HepG2 (cell line): Measurements from ENCODE around the gene LIMA1. TPM values are rescaled to one million over a fixed set of nuclear protein-coding genes. Genes with fewer than 3 reads are reported as not detected.

ENCODE experiments used
- ATAC-seq: fragments of 200-7000 bp; cut with Tn5 transposase; 3 replicates; pipeline ENCODE4 v1.9.1; 2020; ENCODE audit warnings: mild to moderate bottlenecking, moderate library complexity
- BruUV-seq: library from RNA; stranded (reverse); fragments of 400-500 nt; replicated peaks from 2 replicates; lab custom pipeline; 2021; lab: Mats Ljungman, UMichigan
- CTCF ChIA-PET: fragments of 300-600 bp; formaldehyde crosslinking; extraction: SDS; loops from one replicate; lab custom pipeline; 2021; ENCODE audit warnings: low total read pairs, inconsistent platforms, low intra/inter-chr PET ratio; lab: Yijun Ruan, JAX
- POLR2A ChIA-PET: fragments of 350-600 bp; sonication (Branson Sonifier 250); formaldehyde crosslinking; loops from one replicate; lab custom pipeline; 2020; ENCODE audit warnings: antibody characterized with exemption, inconsistent platforms; lab: Yijun Ruan, JAX
- DNase-seq: peaks from one replicate; pipeline ENCODE4 v3.0.0-alpha.2; 2015; ENCODE audit warnings: low spot score
- FAIRE-seq: peaks from 3 replicates; lab custom pipeline; 2011; peaks lifted over from hg19 to GRCh38; lab: Jason Lieb, UNC
- H2AFZ ChIP-seq: one replicate; pipeline ENCODE4 v1.6.1; 2011; ENCODE audit warnings: low read length, inconsistent platforms
- H3K27ac ChIP-seq: fragments of 300-600 bp; 3 replicates; pipeline ENCODE4 v1.8.0; 2011; ENCODE audit warnings: mixed run types, mild to moderate bottlenecking, mixed read lengths, low read length, inconsistent platforms; ENCODE audit not compliant: insufficient read depth; ENCODE audit errors: extremely low read length
- H3K27me3 ChIP-seq, 2 experiments: fragments of 200-600 bp in 1 of 2; 2 replicates in 1 of 2; 3 replicates in 1 of 2; pipeline versions ENCODE4 v1.6.0 to v1.8.0; 2011; ENCODE audit warnings: low read length in 2 of 2, mild to moderate bottlenecking in 2 of 2, moderate library complexity in 2 of 2, inconsistent platforms in 1 of 2; ENCODE audit not compliant: insufficient read depth in 2 of 2, control insufficient read depth in 1 of 2
- H3K36me3 ChIP-seq, 2 experiments: fragments of 200-600 bp in 1 of 2; replicated peaks in 1 of 2; 2 replicates in 1 of 2; 3 replicates in 1 of 2; pipeline versions ENCODE4 v1.5.1 to v1.8.0; 2011; ENCODE audit warnings: low read length in 2 of 2, inconsistent platforms in 1 of 2; ENCODE audit not compliant: insufficient read depth in 2 of 2, control insufficient read depth in 1 of 2
- H3K4me1 ChIP-seq: 2 replicates; pipeline ENCODE4 v1.5.1; 2012; ENCODE audit warnings: low read length, inconsistent platforms; ENCODE audit not compliant: insufficient read depth
- H3K4me2 ChIP-seq: 2 replicates; pipeline ENCODE4 v1.6.0; 2011; ENCODE audit warnings: low read depth, low read length, inconsistent platforms
- H3K4me3 ChIP-seq, 3 experiments: fragments of 200-600 bp in 1 of 3; sonication (generic), shearing (Covaris generic) in 1 of 3; replicated peaks in 1 of 3; 2 replicates each; pipeline ENCODE4 v1.5.1; 2011 to 2016; ENCODE audit warnings: low read length in 3 of 3, inconsistent platforms in 2 of 3, low read depth in 2 of 3, mild to moderate bottlenecking in 2 of 3, control low read depth in 1 of 3, mixed read lengths in 1 of 3; ENCODE audit not compliant: insufficient read depth in 1 of 3
- H3K79me2 ChIP-seq: one replicate; pipeline ENCODE4 v1.6.1; 2011; ENCODE audit warnings: low read length, inconsistent platforms; ENCODE audit not compliant: insufficient read depth
- H3K9ac ChIP-seq: 2 replicates; pipeline ENCODE4 v1.6.0; 2011; ENCODE audit warnings: mild to moderate bottlenecking, low read depth, low read length, inconsistent platforms; ENCODE audit not compliant: insufficient read depth
- H3K9me3 ChIP-seq: 2 replicates; pipeline ENCODE4 v1.5.1; 2012; ENCODE audit warnings: mild to moderate bottlenecking, low read length
- H4K20me1 ChIP-seq: 2 replicates; pipeline ENCODE4 v1.6.0; 2011; ENCODE audit warnings: inconsistent platforms, mild to moderate bottlenecking, low read length, moderate library complexity; ENCODE audit not compliant: insufficient read depth
- CTCF ChIP-seq: sonication (generic); formaldehyde crosslinking; IDR thresholded peaks from 2 replicates; pipeline ENCODE4 v1.5.0; 2020; ENCODE audit warnings: mild to moderate bottlenecking, missing genetic modification reagents, moderate library complexity
- PRDM4 ChIP-seq: sonication (generic); formaldehyde crosslinking; IDR thresholded peaks from 2 replicates; pipeline ENCODE4 v1.9.0; 2021; ENCODE audit warnings: missing genetic modification reagents, borderline replicate concordance
- WGBS: methylation state at CpG from one replicate; pipeline ENCODE4 v1.1.6; 2017; ENCODE audit warnings: low lambda C conversion rate; 5-methylcytosine and 5-hydroxymethylcytosine counted together
- in situ Hi-C: cut with HindIII; loops from 2 replicates; pipeline ENCODE4 v1.10.0; 2017; ENCODE audit warnings: low pct_unique_long_range_greater_than_20kb; ENCODE audit not compliant: extremely low pct_ligation_motif_present
- intact Hi-C: fragments of 100-400 bp; cut with micrococcal nuclease; formaldehyde crosslinking; loops from one replicate; pipeline ENCODE4 v1.10.0; 2022; ENCODE audit not compliant: unreplicated experiment
- polyA plus RNA-seq, 8 experiments: library from polyadenylated mRNA; depleted of rRNA in 3 of 8; stranded (reverse) in 7 of 8; unstranded in 1 of 8; fragments of >200 nt; fragmentation: Illumina TruSeq in 4 of 8; extraction: Trizol in 4 of 8; gene quantifications; 2 replicates each; pipeline versions ENCODE4 v1.2.1 to v1.2.3, GENCODE V29; 2011 to 2016; ENCODE audit warnings: low read depth in 4 of 8, missing spikeins in 1 of 8, mixed read lengths in 1 of 8; ENCODE audit not compliant: insufficient read depth in 1 of 8
- total RNA-seq, 5 experiments: library from RNA; depleted of rRNA; stranded (reverse); fragments of >200 nt; fragmentation: Illumina TruSeq; extraction: Trizol; gene quantifications; 2 replicates each; pipeline ENCODE4 v1.2.3, GENCODE V29; 2016; ENCODE audit warnings: low read depth in 1 of 5

LIMA1 gene
- total and polyA plus RNA-seq, 2 of the 13 experiments (the other 11 are each of a cell fraction or from before 2014, with no cell fraction given), result 13.0 to 19.8 TPM

GRCh38 chr12:50175716-50176026 lies 107.6 kb downstream of the LIMA1 start:
- no peak for TF ChIP-seq CTCF (CRISPR knock-in tag)
- no peak for TF ChIP-seq PRDM4 (CRISPR knock-in tag)
- Histone ChIP-seq H3K9me3 (no peaks in the 10 kb centered on the region), H3K9ac (no peak overlapping the region), H3K4me2 (no peak overlapping the region), H4K20me1 (no peaks in the 10 kb centered on the region), H3K27me3 (no peaks in the 10 kb centered on the region), H3K27ac (no peak overlapping the region), H3K4me3 (no peak overlapping the region), H3K79me2 (no peaks in the 10 kb centered on the region), H3K36me3 (peaks cover 5 to 12% of the 10 kb centered on the region in 2 experiments; a peak in 4 of 5 replicates), H2AFZ (no peak overlapping the region), H3K4me1 (0 out of 2 replicates have a peak, but pooled peaks cover under 1% of the 10 kb centered on the region)
- DNase-seq (no peak), FAIRE-seq (no peak), ATAC-seq (no peak)
- POLR2A ChIA-PET, result interaction anchor here (1.0 to 1.4 kb wide), 2 partner anchors 91 to 108 kb away, joined by 3 to 4 read pairs; partner anchors contain the start of genes LIMA1 and SMARCD1
- no TSS peak for BruUV-seq
- intact Hi-C loops, result loop anchor here (1.0 kb wide), 1 partner anchor 100 kb away; no protein-coding TSS in a partner anchor
- WGBS, result 29% methylated on average over 1 of the region's 1 CpG
- CTCF ChIA-PET, result interaction anchor here (1.4 to 2.9 kb wide), 4 partner anchors 43 to 139 kb away, joined by 4 to 31 read pairs (median 16); partner anchors contain the start of gene COX14
- in situ Hi-C loops, result loop anchor here (5.0 kb wide), 2 partner anchors 48 to 103 kb away; no protein-coding TSS in a partner anchor
